GM19468 (cell line): ENCODE results near the gene NKD2.

Experiments
- ATAC-seq: cut with Tn5 transposase; IDR thresholded peaks from one replicate; pipeline ENCODE4 v1.9.1; 2021; ENCODE audit warnings: mild to moderate bottlenecking, moderate library complexity, moderate number of reproducible peaks; ENCODE audit not compliant: unreplicated experiment; ENCODE audit errors: extremely low read depth

Gene NKD2

GRCh38 chr5:1038417-1039209 is 30.0 kb downstream of the NKD2 start:
- ATAC-seq: no peak

DNA sequence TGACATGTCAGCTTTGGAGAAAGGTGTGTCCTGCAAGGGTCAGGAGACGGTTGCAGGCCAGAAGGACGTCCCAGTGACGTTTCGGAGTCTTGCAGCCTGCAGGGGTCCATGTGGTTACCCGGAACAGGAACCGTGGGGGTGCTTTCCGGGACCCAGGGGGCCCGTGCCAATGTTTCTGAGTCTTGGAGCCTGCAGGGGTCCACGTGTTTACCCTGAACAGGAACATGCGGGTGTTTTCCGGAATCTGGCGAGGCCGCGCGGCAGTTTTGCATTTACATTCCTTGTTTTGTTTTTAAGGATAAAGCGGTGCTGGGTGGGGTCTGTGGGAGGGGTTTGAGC is 30.6 kb downstream of the NKD2 start:
- ATAC-seq: no peak

DNA sequence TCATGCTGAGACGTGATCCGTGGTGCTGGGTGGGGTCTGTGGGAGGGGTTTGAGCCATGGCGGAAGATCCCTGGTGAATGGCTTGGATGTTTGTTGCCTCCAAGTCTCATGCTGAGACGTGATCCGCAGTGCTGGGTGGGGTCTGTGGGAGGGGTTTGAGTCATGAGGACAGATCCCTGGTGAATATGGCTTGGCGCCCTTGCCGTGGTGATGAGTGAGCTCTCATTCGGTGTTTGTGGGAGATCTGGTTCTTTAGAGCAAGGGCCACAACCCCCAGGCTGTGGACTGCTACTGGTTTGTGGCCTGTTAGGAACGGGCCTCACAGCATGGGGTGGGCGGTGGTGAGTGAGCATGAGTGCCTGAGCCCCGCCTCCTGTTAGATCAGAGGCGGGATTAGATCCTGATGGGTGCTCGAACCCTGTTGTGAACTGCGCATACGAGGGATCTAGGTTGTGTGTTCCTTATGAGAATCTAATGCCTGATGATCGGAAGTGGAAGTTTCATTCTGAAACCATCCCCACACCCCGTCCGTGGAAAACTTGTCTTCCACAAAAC is 31.2 kb downstream of the NKD2 start:
- no peak for ATAC-seq

- ATAC-seq: no peak
Observed at GRCh38 chr5:1040571-1040970, 32.0 kb downstream of the NKD2 start.

DNA sequence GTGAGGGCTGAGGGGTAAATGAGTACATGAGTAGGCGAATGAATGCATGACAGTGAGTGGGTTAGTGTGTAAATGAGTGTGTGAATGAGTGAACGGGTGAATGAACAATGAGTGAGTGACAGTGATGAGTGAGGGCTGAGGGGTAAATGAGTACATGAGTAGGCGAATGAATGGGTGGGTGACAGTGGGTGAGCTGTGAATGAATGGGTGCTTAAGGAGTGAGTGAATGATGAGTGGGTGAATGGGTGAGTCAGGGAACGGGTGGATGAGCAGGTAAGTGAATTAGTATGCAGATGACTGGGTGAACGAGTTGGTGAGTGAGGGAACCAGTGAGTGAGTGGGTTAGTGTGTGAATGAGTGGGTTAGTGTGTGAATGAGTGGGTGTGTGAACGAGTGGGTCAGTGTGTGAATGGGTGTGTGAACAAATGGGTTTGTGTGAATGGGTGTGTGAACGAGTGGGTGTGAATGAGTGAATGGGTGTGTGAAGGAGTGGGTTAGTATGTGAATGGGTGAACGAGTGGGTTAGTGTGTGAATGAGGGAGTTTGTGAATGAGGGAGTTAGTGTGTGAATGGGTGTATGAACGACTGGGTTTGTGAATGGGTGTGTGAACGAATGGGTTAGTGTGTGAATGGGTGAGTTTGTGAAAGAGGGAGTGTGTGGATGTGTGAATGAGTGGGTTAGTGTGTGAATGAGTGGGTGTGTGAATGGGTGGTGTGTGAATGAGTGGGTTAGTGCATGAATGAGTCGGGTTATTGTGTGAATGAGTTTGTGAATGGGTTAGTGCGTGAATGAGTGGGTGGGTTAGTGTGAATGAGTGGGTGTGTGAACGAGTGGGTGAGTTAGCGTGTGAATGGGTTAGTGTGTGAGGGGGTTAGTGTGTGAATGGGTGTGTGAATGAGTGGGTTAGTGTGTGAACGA is 32.9 kb downstream of the NKD2 start:
- ATAC-seq: no peak

DNA sequence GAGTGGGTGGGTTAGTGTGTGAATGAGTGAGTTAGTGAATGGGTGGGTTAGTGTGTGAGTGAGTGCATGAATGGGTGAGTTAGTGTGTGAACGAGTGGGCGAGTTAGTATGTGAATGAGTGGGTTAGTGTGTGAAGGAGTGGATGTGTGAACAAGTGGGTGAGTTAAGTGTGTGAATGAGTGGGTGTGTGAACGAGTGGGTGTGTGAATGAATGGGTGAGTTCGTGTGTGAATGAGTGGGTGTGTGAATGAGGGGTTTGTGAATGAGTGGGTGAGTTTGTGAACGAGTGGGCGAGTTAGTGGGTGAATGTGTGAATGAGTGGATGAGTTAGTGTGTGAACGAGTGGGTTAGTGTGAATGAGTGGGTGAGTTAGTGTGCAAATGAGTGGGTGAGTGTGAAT is 34.0 kb downstream of the NKD2 start:
- ATAC-seq: no peak

DNA sequence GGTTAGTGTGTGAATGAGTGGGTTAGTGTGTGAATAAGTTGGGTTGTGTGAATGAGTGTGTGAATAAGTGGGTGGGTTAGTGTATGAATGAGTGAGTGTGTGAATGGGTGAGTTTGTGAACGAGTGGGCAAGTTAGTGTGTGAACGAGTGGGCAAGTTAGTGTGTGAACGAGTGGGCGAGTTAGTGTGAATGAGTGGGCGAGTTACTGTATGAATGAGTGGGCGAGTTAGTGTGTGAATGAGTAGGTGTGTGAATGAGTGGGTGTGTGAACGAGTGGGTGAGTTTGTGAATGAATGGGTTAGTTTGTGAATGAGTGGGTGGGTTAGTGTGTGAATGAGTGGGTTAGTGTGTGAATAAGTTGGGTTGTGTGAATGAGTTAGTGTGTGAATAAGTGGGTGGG is 34.7 kb downstream of the NKD2 start:
- ATAC-seq: no peak

DNA sequence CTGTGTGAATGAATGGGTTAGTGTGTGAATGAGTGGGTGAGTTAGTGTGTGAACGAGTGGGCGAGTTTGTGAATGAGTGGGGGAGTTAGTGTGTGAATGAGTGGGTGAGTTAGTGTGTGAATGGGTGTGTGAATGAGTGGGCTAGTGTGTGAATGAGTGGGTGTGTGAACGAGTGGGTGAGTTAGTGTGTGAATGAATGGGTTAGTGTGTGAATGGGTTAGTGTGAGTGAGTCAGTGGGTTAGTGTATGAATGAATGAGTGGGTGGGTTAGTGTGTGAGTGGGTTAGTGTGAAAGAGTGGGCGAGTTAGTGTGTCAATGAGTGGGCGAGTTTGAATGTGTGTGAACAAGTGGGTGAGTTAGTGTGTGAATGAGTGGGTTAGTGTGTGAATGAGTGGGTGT is 35.5 kb downstream of the NKD2 start:
- ATAC-seq: no peak

GRCh38 chr5:1045960-1046560 is 37.5 kb downstream of the NKD2 start:
- no peak for ATAC-seq

DNA sequence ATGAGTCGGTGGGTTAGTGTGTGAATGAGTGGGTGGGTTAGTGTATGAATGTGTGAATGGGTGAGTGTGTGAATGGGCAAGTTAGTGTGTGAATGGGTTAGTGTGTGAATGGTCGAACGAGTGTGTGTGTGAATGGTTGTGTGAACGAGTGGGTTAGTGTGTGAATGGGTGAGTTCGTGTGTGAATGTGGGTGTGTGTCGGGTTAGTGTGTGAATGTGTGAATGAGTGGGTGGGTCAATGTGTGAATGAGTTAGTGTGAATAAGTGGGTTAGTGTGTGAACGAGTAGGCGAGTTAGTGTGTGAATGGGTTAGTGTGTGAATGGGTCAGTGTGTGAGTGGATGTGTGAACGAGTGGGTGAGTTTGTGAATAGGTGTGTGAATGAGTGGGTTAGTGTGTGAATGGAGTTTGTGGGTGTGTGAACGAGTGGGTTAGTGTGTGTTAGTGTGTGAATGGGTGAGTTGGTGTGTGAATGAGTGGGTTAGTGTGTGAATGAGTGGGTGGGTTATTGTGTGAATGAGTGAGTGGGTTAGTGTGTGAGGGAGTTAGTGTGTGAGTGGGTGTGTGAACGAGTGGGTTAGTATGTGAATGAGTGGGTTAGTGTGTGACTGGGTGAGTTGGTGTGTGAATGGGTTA is 38.8 kb downstream of the NKD2 start:
- no peak for ATAC-seq

GRCh38 chr5:1048162-1048721 is 39.6 kb downstream of the NKD2 start:
- no peak for ATAC-seq

DNA sequence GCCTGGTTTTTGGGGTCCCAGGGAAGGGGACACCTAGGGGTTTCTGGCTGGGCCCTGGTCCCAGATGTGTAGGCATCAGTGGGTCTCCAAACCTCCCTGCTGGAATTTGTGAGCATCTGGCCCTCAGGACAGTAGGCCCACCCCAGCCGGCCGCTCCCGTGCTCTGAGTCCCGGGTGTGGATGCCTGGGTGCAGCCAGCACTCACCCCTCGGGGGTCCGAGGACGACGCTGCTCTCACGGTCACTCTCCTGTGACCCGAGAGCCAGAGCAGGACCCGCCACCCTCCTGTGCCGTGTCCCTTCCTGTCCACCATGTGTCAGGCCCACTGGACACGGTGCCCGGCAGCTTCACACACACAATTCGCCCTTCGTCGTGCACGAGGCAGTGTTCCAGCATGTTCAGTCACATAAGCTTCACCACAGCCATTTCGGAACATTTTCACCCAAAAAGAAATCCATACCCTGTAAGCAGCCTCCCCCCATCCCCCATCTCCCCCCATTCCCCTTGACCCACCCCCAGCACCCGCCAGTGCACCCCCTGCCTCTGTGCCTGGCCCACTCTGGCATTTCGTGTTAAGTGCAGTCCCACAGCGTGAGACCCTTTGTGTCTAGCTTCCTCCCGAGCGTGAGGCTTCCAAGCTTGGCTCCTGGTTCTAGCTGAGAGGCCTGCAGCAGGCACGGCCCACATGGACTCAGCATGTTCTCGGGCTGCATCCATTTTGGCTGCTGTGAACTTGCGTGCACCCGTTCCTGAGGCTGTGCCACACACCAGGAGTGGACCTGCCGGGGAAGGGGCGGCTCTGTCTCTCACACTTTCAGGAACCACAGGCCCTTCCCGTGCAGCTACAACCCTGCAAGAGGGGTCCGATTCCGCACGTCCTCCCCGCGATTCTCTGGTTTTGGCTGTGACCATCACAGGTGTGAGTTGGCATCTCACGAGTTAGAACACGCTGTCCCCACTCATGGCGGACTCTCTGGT is 40.5 kb downstream of the NKD2 start:
- no peak for ATAC-seq

GRCh38 chr5:1050423-1051365 is 42.1 kb downstream of the NKD2 start:
- ATAC-seq: no peak

GRCh38 chr5:1051366-1051720 is 42.7 kb downstream of the NKD2 start:
- no peak for ATAC-seq

DNA sequence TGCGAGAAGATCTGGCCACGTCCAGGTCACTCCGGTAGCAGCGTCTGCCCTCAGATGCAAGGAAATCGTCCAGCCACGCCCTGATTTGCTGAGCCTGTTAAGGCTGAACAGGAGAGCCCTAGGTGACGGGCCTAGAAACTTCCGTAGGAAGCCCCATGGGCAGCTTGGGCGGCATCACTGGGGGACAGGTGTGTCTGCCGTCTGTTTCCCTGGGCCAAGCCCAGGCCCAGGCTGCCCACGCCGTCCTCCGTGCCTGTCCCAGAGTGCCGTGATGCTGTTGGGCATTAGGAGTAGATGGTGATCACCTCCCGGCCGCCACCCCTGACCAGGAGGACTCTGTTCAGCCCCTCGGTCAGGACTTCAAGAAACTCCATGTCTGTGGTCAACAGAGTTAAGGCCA is 43.5 kb downstream of the NKD2 start:
- ATAC-seq: no peak

DNA sequence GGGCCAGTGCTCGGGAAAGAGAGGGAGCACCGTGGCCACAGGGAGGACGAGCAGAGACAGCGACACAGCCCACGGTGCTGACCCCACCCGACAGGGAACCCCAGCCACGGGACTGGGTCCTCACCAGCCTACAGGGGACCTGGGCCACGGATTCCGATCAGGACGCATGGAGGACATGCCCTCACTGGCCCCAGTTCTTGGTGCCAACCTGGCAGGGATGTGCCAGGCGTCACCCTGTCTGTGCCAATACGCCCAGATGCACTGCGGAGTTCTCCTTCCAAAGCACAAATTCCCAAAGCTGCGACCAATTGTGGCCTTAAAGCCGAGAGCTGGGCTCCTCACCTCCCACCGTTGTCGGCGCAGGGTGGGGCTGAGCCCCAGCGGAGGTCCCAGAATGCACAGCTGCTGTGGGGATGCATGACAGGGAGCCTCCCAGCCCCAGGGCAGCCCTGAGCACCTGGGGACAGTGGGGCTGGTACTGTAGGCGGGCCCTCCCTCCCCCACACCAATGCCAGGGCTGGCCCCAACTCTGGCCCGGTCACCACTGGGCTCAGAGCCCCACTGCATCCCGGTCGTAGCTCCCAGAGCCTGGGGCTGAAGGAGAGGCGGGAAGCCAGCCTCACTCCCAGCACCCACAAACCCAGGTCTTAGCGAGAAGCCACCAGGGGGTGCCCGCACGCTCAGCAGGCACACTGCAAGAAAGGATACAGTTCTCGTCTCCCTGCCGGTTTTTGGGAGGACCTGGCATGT is 44.2 kb downstream of the NKD2 start:
- no peak for ATAC-seq

- no peak for ATAC-seq
Observed at GRCh38 chr5:1053391-1054017, 44.9 kb downstream of the NKD2 start.
